ENCODE data around the gene SLC25A47.
"Not testable (repeated sequence)": the region's sequence is repeated elsewhere in the genome, so short reads cannot be mapped to it uniquely, and the experiment has no call there.

The SLC25A47 gene

GRCh38 chr14:100342826-100343225 is 19.7 kb downstream of the SLC25A47 start:
- H3K4me3 ChIP-seq (ENCODE audit: low read depth, low read length), result not testable (repeated sequence)

GRCh38 chr14:100344657-100345056 is 21.5 kb downstream of the SLC25A47 start:
- H3K4me3 ChIP-seq (ENCODE audit: low read depth, low read length), result not testable (repeated sequence)

- H3K4me3 ChIP-seq (ENCODE audit: low read depth, low read length), result no peak overlapping the region
Observed at GRCh38 chr14:100345711-100346110, 22.6 kb downstream of the SLC25A47 start.

- H3K4me3 ChIP-seq (ENCODE audit: low read depth, low read length), result no peak overlapping the region
Observed at GRCh38 chr14:100346306-100347091, 23.4 kb downstream of the SLC25A47 start.

GRCh38 chr14:100348253-100348729 is 25.2 kb downstream of the SLC25A47 start:
- no peak overlapping the region for H3K4me3 ChIP-seq (ENCODE audit: low read depth, low read length)

- no peak overlapping the region for H3K4me3 ChIP-seq (ENCODE audit: low read depth, low read length)
Observed at GRCh38 chr14:100348784-100349685, 25.9 kb downstream of the SLC25A47 start.

GRCh38 chr14:100350276-100350926 is 27.3 kb downstream of the SLC25A47 start:
- H3K4me3 ChIP-seq (ENCODE audit: low read depth, low read length), result no peak overlapping the region

GRCh38 chr14:100350986-100351385 is 27.8 kb downstream of the SLC25A47 start:
- H3K4me3 ChIP-seq (ENCODE audit: low read depth, low read length), result no peak overlapping the region

- no peak overlapping the region for H3K4me3 ChIP-seq (ENCODE audit: low read depth, low read length)
Observed at GRCh38 chr14:100358396-100358795, 35.3 kb downstream of the SLC25A47 start.

GRCh38 chr14:100359111-100359510 is 36.0 kb downstream of the SLC25A47 start:
- H3K4me3 ChIP-seq (ENCODE audit: low read depth, low read length), result no peak overlapping the region

GRCh38 chr14:100359881-100360280 is 36.7 kb downstream of the SLC25A47 start:
- no peak overlapping the region for H3K4me3 ChIP-seq (ENCODE audit: low read depth, low read length)

- no peak overlapping the region for H3K4me3 ChIP-seq (ENCODE audit: low read depth, low read length)
Observed at GRCh38 chr14:100361626-100362025, 38.5 kb downstream of the SLC25A47 start.

- H3K4me3 ChIP-seq (ENCODE audit: low read depth, low read length), result no peak overlapping the region
Observed at GRCh38 chr14:100362311-100362927, 39.3 kb downstream of the SLC25A47 start.

- H3K4me3 ChIP-seq (ENCODE audit: low read depth, low read length), result no peak overlapping the region
Observed at GRCh38 chr14:100363053-100363452, 39.9 kb downstream of the SLC25A47 start.

- H3K4me3 ChIP-seq (ENCODE audit: low read depth, low read length), result no peak overlapping the region
Observed at GRCh38 chr14:100364403-100364802, 41.3 kb downstream of the SLC25A47 start.

- H3K4me3 ChIP-seq (ENCODE audit: low read depth, low read length), result no peak overlapping the region
Observed at GRCh38 chr14:100365741-100366140, 42.6 kb downstream of the SLC25A47 start.

GRCh38 chr14:100369019-100369418 is 45.9 kb downstream of the SLC25A47 start:
- no peak overlapping the region for H3K4me3 ChIP-seq (ENCODE audit: low read depth, low read length)

- H3K4me3 ChIP-seq (ENCODE audit: low read depth, low read length), result no peak overlapping the region
Observed at GRCh38 chr14:100370003-100370402, 46.9 kb downstream of the SLC25A47 start.

- no peak overlapping the region for H3K4me3 ChIP-seq (ENCODE audit: low read depth, low read length)
Observed at GRCh38 chr14:100371773-100372172, 48.6 kb downstream of the SLC25A47 start.

GRCh38 chr14:100372357-100373048 is 49.4 kb downstream of the SLC25A47 start:
- H3K4me3 ChIP-seq (ENCODE audit: low read depth, low read length), result no peak overlapping the region

Data from iPS-11a (cell line).